HT1080 (cell line): ENCODE data around the gene ME3. TPM values are rescaled to one million over a fixed set of nuclear protein-coding genes. Genes with fewer than 3 reads are reported as not detected.
"Not testable (repeated sequence)": the region's sequence is repeated elsewhere in the genome, so short reads cannot be mapped to it uniquely, and the experiment has no call there.

Experiments
- DNase-seq: peaks from one replicate; pipeline ENCODE4 v3.0.0-alpha.2; 2015; ENCODE audit warnings: low read depth
- total RNA-seq: library from RNA; depleted of rRNA; stranded (reverse); fragments of >200 nt; shearing (Covaris generic); gene quantifications from 2 replicates; pipeline ENCODE4 v1.2.3, GENCODE V29; 2014

The ME3 gene
- total RNA-seq, 1 experiment from 2014 or later, result 0.24 TPM

GRCh38 chr11:86440305-86440716, 232.1 kb downstream of the ME3 start:
- DNase-seq, result no peak

GRCh38 chr11:86438685-86439084, 233.7 kb downstream of the ME3 start:
- DNase-seq, result peak; percentile 81

- no peak for DNase-seq
Observed at GRCh38 chr11:86435711-86436110, 236.7 kb downstream of the ME3 start.

GRCh38 chr11:86433361-86434095, 238.9 kb downstream of the ME3 start:
- DNase-seq, result not testable (repeated sequence)

GRCh38 chr11:86431258-86431657, 241.2 kb downstream of the ME3 start:
- no peak for DNase-seq

DNA sequence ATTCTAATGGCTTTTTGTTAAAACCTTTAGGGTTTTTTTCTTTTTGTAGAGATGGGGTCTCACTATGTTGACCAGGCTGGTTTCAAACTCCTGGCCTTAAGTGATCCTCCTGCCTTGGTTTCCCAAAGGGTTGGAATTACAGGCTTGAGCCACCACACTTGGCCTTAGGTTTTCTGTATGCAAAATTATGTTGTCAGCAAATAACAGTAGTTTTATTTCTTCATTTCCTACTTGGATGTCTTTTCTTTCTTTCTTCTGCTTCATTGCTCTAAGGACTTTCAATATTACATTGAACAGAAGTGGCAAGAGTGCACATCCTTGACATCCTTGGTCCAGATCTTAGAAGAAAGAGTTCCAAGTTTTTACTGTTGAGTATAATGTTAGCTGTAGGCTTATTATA, 245.0 kb downstream of the ME3 start:
- DNase-seq, result no peak

- not testable (repeated sequence) for DNase-seq
Observed at GRCh38 chr11:86423488-86423887, 248.9 kb downstream of the ME3 start.

GRCh38 chr11:86422371-86422770, 250.0 kb downstream of the ME3 start:
- no peak for DNase-seq

DNA sequence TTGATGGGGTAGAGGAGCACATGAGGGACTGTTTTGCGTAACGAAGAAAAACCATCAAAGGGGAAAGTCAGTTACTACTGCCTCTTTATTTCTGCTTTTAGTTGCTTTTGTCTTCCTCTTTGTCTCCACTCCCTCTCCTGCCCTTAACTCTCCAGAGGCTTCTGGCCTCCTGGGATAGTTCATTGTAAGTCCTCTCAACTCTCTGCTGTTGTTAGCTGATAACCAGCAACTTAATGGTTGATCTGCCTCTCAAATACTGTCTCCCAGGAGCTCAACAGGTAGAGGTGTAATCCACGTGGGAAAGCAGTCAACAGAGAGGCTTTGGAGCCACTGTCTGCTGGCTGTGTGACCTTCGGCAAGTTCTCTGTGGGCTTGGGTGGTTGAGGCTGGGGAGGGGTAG, 250.5 kb downstream of the ME3 start:
- no peak for DNase-seq

DNA sequence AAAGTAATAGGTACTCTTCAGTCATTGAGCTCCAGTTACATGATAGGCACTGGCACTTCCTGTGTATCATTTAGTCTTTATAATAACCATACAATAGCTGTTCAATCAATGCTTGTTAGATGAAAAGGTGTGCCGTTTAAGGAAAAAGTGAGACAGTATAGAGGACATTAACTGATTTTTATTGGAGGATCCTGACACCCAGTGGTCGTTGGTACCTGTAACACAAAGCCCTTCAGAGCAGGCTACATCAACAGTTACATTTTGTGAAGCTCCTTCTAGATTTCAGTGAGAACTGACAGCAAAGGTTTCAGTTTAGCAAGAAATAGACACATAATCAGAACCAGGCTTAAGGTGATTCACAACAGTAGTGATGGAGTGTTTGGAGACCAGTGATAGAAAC, 253.5 kb downstream of the ME3 start:
- peak; percentile 25 for DNase-seq

- no peak for DNase-seq
Observed at GRCh38 chr11:86418513-86418912, 253.9 kb downstream of the ME3 start.

DNA sequence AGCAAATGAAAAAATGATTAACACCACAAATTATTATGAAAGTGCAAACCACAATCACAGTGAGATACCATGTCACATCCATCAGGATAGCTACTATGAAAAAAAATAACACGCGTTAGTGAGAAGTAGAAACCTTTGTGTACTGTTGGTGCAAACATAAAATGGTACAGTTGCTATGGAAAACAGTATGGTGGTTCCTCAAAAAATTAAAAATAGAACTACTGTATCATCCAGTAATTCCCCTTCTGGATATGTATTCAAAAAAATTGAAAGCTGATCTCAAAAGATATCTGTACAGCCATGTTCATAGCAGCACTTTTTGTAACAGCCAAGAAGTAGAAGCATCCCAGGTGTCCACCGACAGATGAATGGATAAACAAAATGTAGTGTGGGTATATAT, 254.3 kb downstream of the ME3 start:
- DNase-seq, result no peak

GRCh38 chr11:86416951-86417350, 255.5 kb downstream of the ME3 start:
- not testable (repeated sequence) for DNase-seq

GRCh38 chr11:86416494-86416893, 255.9 kb downstream of the ME3 start:
- DNase-seq, result no peak

GRCh38 chr11:86415026-86415425, 257.4 kb downstream of the ME3 start:
- no peak for DNase-seq

GRCh38 chr11:86414032-86414431, 258.4 kb downstream of the ME3 start:
- DNase-seq, result no peak

- DNase-seq, result no peak
Observed at GRCh38 chr11:86408845-86409244, 263.6 kb downstream of the ME3 start.

DNA sequence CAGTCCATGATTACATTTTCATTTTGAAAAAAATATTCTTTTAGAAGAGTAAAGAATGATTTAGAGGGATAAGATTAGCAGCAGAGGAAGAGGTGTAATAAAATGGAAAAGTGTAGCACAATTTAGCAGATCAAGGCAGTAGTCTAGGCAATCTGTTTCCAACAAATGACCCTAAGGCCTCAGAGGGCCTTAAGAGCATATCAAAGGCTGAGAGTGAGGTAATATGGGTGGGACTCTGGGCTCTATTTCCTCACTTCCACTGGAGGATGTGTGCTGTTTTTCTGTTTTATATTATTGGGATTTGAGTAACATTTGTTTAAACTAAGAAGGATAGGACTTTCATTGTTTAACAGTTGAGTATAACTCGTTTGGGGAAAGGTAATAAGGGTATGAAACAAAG, 269.0 kb downstream of the ME3 start:
- DNase-seq, result no peak

- DNase-seq, result no peak
Observed at GRCh38 chr11:86398106-86398505, 274.3 kb downstream of the ME3 start.

DNA sequence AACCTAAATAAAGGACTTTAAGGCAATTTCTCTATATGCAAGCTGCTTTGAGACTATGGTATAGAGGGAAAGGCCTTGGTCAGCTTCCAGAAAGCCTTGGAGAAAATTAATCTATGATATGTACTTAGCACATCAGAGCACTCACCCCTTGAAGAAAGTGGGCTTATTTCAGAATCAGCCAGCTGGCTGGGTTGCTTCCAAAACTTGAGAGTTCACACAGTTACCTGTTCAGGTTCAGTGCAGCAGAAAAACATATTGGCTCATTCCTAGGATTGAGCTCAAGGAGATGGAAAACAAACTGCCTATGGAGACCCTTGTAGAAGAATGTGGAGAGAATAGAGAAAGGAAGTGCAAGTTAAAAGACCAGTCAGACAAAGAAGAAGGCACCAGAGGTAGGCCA, 275.1 kb downstream of the ME3 start:
- DNase-seq, result no peak

DNA sequence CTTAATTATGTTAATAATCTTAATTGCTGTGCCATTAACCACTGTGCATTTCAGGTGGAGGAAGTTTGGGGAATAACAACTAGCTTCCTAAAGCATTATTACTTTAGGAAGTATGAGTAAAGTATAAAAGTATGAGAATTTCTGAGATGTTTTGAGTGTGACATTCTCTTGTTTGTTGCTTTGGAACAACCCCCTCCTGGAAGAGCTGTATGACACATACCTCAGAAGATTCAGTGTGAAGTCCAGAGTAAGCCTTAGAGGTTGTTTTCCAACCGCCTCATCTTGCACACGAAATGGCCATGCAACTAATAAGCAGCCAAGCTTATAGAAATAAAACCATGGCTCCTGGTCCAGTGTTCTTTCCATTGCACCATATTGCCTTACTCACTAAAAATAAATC, 276.0 kb downstream of the ME3 start:
- peak; percentile 31 for DNase-seq

DNA sequence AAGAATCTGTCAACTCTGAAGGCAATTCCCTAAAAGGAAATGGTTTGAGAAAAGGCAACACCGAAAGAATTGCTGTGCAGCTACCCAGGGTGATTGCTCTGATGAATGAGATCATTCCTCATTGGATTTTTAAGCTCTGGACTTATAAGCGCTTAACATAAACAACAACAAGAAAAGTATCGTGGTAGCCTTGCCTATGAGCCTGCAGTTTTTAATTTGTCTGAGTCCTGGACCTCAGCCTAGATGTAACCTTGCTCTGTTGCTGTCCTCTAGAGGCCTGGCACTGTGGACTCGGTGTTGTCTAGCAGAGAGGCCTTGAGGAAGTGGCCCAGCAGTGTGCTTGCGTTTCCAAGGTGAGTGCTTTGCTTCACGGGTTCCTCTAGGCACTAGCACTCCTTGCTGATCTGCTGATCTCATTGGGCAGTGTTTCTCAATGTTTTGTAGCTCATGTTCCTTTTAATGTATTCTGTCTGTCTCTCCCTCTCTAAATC, 277.3 kb downstream of the ME3 start:
- no peak for DNase-seq
